Activated CD8-positive, alpha-beta memory T cell treated with anti-CD3 and anti-CD28 coated beads, Interleukin-2, amount 50 U/mL, for 48 hours (primary cell): ENCODE results near the gene NR1I3.
"Not testable (repeated sequence)": the region's sequence is repeated elsewhere in the genome, so short reads cannot be mapped to it uniquely, and the experiment has no call there.

Experiments used
- DNase-seq: peaks from one replicate; pipeline ENCODE4 v3.0.0-alpha.2; 2020

NR1I3 gene

DNA sequence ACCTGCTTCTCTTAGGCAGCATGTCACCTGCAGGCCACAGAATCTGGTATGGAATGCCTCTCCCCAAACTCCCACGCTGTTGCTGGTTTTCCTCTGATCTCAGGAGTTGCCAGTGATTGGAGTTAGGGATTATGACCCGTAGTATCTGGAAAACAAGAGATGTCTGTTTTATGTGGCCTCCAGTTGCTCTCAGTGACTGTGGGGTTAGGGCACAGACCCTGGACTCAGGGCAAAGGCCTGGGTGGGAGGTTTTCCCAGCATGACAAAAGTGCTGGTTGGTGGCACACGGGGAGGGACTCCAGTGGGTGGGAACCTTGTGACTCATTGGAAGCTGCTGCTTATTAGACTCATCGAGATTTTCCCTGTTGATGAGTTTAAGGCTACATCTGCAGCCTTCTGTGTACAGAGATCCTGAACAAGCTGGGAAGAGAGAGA, at the start of gene NR1I3:
NR1I3 (minus strand) TSS at position 165 of the 435 bp plus-strand sequence. CDS start 1,638 bp downstream, outside the sequence.
- no peak for DNase-seq

DNA sequence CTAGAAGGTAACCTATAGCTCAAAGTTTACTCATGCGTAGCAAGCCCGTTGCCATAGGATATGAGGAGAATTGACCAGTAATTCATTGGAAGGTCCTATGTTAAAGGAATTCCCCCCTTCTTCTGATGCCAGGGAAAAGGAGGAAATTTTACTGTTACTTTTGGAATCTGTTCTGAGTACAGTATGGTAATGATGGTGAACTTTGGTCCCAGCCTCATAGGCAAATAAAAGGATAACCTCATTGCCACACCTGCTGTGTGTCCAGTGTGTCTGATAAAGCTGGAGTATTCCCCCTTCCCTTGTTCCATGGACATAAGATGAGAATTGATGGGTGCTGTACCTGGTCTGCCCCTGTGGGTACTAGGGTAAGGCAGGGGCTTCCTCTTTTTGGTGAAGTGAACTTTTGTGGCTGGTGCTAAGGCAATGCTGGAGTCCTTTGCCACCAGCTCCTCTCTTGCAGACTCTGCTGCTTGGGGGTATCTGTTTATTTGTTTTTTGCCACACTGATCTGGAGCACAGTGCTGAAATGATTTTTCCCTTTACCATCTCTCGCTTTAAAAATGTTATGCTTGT, 49.6 kb upstream of the NR1I3 start:
- DNase-seq: no peak

GRCh38 chr1:161285521-161285920, 47.5 kb upstream of the NR1I3 start:
- no peak for DNase-seq

DNA sequence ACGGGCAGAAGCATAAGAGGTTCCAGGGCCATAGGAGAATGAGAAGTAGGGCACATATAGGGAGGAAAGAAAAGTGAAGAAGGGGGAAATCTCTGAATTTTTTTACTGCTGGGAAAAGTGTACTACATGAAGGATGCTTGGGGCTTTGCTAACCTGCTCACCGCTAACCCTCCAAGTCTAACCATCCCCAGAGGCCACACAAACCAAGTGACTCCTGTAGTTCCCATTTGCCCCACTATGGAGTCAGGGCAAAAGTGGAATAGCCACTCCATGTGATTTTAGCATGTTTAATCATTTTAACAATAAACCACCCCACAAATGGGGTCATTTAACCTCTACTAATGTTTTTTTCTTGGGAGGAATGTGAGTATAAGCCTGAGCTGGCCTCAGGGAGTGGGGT, 47.1 kb upstream of the NR1I3 start:
- no peak for DNase-seq

- no peak for DNase-seq
Measured at GRCh38 chr1:161282991-161283390, 45.0 kb upstream of the NR1I3 start.

DNA sequence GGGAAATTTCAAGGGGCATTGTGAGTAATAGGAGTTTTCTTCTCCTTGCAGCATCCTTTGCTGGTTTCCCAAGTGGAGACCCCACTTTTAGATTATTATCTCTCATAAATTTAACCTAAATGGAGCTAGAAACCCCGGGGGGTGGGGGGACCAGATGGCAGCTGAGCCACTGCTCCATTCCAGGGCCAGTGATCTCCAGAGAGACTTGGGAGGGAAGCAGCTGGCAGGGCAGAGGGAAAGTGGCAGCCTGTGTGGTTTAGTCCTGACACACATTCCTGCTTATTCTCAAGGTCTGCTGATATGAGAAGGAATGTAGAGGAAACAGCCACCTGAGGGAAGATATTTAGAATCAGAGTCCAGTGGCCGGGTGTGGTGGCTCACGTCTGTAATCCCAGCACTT, 36.9 kb upstream of the NR1I3 start:
- DNase-seq: no peak

GRCh38 chr1:161273402-161273801, 35.4 kb upstream of the NR1I3 start:
- DNase-seq: no peak

GRCh38 chr1:161267321-161267720, 29.3 kb upstream of the NR1I3 start:
- no peak for DNase-seq

DNA sequence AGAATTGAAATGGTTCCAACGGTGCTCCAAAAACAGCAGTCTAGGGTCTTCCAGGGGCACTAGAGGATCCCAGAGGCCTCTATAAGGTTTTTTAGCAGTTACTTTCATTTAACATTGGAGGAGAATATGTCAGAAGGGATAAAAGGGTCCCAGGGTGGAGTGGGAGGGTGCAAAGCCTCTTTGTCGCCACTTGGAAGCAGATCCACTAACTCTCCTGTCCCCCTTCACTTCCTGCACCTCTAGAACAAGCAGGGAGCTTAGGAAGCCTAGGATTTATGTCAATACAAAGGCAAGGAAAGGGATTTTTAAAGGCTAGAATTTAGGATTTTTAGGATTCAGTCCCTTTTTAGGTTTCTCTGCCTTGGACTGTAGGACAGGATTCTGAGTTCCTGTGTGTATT, 28.8 kb upstream of the NR1I3 start:
- DNase-seq: no peak

- no peak for DNase-seq
Measured at GRCh38 chr1:161266202-161266601, 28.2 kb upstream of the NR1I3 start.

DNA sequence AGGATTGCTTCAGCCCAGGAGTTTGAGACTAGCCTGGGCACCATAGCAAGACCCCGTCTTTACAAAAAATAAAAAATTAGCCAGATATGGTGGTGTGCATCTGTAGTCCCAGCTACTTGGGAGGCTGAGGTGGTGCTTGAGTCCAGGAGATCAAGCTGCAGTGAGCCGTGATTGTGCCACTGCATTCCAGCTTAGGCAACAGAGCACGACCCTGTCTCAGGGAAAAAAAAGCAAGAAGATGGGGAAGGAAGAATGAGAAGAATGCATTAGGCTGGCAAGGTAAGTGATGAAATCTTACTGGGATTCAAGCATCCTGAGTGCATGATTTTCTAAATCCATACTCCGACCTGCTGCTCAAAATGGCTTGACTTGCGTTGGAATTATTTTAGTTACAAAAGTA, 27.3 kb upstream of the NR1I3 start:
- DNase-seq: no peak

DNA sequence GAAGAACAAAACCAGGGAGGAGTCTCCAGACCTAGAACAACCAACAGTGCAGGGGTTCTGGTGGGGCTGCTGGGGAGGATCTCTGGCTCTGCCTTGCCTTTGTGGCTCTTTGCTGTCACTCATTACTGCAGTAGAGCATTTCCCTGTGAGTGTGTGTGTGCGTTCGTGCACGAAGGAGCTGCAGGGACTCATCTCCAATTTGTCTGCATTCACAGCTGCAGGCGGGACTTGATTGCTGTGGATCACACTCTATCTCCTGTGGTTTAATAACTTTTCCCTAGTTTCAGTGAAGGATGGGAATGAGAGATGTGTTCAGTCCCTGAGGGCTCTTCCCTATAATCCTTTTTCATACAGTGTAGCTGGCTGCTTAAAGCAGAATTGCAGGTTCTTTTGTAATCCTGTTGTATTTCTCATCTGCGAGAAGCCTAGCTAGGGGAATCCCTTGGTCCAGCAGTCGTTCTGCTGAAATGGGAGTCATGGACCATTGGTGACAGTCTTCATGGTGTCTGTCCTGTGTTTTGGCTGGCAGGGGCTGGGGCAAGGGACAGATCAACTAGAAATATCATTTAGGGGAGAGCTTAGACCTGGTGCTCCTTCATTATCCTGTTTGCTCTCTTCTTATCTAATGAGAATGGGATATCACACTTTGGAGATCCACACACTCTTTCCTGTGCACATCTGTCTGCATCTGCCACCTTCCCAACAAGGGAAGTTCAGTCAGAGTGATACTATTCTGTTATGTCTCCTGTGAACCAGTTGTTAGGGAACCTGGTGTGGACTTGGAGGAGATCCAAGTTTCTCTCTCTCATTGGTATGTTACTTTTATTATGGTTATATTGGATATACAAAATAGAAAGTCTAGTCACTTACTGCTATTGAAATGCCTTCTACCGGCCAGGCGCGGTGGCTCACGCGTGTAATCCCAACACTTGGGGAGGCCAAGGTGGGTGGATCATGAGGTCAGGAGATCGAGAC, 23.5 kb upstream of the NR1I3 start:
- DNase-seq: no peak

DNA sequence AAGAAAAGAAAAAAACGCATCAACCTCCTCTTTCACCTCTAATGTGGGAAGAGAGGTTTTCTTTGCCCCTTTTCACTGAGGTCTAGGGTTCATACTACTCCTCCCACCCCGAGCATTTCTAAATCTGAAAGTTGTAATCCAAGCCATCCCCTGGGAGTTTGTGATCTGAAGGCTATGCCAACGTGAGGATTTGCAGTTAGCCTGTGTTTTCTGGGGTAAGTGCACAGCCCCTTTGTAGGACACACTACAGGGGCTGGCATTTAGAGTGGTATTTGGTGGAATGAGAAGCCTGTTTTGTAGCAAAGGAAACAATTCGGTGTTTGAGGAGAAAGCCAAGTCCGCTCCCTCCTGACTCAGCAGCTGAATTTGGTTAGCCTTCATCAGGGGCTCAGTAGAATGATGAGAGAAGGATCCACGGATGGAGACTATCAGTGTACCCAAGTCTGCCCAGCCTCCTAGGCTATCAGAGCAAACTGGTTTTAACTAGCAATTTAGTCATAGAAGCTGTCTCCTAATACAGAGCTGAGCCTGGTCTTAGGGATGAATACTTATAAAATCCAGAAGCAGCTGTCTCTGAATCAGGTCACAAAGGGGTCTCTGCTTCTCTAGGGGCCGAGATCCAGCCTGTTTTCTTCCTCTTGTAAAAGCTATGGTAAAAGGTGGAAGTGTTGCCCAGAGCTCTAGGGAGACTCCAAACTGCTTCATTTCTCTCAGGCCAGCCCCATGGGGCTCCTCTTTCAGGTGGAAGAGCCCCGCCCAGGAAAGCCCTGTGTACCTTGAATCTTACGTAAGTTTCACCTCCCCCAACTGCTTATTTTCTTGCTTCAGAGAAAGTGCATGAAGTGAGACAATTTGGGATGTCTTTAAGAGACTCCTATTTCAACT, 22.6 kb upstream of the NR1I3 start:
- no peak for DNase-seq

DNA sequence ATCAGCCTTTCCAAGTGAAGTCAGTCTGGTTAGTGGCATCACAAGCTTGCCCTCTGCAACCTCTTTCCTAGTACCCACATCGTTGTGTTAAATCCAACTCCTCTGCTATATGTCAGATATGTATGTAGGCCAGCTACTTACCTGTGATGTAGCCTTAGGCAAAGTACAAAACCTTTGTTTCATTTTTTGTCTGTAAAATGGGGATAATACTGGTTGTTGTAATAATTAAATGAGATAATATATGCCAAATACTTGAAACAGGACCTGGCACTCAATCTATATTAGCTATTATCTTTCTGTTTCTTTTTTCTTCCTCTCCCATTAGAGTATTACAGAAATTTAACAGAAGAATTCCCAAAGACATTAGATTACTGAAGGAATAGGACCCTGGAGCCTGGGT, 21.8 kb upstream of the NR1I3 start:
- DNase-seq: no peak

- DNase-seq: no peak
Measured at GRCh38 chr1:161259345-161259702, 21.3 kb upstream of the NR1I3 start.

DNA sequence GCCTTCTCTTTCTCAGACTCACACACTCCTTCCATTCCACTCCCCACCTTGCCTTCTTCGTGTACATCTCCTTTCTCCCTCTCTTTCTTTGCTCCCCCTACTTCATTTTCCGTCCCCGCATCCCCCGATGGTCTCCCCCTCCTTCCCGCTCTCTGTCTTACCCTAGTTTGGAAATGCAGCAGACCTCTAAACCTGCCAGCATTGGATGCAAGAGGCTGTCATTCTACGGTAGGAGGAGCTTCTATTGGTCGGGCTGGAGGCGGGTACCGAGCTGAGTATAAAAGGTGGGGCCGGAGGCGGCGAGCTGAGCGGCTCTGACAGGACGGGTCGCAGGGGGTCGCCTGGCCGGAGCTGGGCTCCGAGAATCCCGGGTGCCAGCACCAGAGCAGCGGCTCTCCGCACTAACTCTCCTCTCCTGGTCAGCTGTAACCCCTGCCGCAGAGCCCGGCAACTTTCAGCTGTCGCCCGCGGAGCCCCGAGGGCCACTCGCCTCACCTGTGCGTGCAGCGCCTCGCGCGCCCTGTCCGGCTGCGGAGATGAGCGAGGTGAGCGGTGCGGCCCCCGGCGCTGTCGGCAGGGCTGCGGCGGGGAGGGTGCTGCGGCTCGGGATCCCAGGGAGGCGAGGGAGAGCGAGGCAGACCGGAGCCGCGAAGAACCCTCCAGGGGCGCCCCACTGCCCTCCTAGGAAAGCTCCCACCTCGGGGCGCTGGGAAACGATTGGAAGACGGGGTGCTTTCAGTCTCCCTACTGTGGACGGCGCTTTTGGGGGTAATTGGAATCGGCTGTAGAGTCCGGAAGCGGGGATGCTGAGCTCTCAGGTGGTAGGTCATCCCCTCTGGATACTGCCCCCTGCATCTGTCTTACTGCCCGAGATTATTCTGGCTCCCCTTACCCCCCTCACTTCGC, 20.7 kb upstream of the NR1I3 start, which contains the start of gene PCP4L1:
PCP4L1 (plus strand) TSS at position 307 of the 906 bp plus-strand sequence; CDS start at position 537, 230 bp downstream.
- DNase-seq: peak; percentile 73

- not testable (repeated sequence) for DNase-seq
Measured at GRCh38 chr1:161257109-161257508, 19.1 kb upstream of the NR1I3 start.

- not testable (repeated sequence) for DNase-seq
Measured at GRCh38 chr1:161255955-161256520, 18.0 kb upstream of the NR1I3 start.

DNA sequence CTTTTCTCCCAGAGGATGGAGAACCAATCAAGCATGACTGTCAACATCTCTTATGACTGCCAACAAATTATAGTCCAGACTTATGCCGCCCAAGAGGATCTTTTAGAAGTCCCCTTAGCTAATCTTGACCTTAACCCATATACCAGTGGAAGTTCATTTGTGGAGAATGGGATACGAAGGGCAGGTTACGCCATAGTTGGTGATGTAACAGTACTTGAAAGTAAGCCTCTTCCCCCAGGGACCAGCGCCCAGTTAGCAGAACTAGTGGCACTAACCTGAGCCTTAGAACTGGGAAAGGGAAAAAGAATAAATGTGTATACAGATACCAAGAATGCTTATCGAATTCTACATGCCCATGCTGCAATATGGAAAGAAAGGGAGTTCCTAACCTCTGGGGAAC, 17.3 kb upstream of the NR1I3 start:
- DNase-seq: not testable (repeated sequence)

DNA sequence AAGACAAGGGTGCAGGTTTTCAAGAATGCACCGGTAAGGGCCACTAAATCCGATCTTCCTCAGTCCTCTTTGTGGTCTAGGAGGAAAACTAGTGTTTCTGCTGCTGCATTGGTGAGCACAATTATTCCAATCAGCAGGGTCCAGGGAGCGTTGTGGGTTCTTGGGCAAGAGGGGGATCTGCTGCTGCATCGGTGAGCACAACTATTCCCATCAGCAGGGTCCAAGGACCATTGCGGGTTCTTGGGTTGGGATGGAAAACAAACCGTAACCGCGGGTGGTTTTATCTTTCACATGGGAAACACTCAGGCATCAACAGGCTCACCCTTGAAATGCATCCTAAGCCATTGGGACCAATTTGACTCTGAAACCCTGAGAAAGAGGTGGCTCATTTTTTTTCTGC, 13.6 kb upstream of the NR1I3 start:
- no peak for DNase-seq

- DNase-seq: no peak
Measured at GRCh38 chr1:161250829-161251228, 12.8 kb upstream of the NR1I3 start.

GRCh38 chr1:161250100-161250499, 12.1 kb upstream of the NR1I3 start:
- DNase-seq: not testable (repeated sequence)
